NCI-H2196 (cell line): ENCODE results near the gene MYOF.
A peak's percentile ranks its signal among the peaks of the same experiment; 100 is the strongest.
"Not testable (repeated sequence)": the region's sequence is repeated elsewhere in the genome, so short reads cannot be mapped to it uniquely, and the experiment has no call there.

Experiments
- DNase-seq: peaks from one replicate; lab custom pipeline; 2025; ENCODE audit not compliant: unreplicated experiment; lab: John Stamatoyannopoulos, UW

Gene MYOF

DNA sequence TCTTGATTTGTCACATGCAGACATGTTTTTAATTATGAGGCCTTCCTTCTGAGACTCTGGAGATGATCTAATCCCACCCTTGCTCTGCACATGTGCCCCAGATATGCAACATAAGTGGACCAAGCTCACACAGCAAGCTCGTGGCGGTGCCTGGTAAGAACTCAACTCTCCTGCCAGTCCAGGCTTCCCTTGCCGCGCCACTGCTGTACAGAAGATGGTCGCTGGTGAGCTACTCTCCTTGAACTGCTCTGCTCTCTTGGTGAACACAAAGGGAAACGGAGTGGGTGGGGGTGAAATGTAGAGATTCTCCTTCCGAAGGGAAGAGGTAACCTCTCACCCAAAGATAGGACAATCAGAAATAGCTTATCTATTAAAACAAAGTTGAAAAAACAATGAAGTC is 25.7 kb downstream of the MYOF start:
- no peak for DNase-seq

- DNase-seq = no peak
Measured at GRCh38 chr10:93454736-93455135, 27.4 kb downstream of the MYOF start.

- DNase-seq = no peak
Measured at GRCh38 chr10:93454146-93454545, 28.0 kb downstream of the MYOF start.

DNA sequence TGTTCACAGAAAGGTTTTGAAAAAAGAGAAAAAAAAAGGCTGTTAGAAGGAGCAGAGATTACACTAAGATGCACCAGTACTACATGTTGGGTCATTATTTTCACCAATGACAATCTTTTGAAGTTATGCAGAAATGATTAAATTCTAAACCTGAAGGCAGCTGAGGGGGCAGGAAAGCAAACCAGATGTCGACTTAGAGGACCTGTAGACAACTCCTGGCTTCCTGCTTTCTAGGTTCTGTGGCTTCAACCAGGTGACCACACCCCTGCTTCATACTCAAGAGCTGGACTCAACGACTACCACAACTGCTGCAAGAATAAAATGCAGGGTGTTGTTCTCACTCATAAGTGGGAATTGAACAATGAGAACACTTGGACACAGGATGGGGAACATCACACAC is 30.0 kb downstream of the MYOF start:
- no peak for DNase-seq

- DNase-seq = no peak
Measured at GRCh38 chr10:93451244-93451947, 30.7 kb downstream of the MYOF start.

GRCh38 chr10:93447970-93448369 is 34.2 kb downstream of the MYOF start:
- DNase-seq = no peak

DNA sequence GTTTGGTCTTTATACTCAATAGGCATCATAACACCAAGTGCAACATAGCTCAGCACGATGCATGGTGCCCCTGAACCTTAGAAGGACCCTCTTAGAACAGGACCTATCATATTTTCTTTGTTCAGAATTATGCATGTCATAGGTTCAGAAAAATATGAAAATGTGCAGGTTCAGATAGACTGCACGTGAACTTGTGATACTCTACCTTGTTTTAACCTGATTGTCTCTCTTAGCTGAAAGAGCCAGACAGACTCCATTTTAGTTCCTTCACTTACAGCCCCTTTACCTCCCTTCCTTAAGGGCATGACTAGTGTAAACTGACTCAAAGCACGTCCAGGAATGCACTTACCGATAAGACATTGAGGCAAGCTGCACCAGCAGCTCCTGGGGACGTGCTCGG is 35.1 kb downstream of the MYOF start:
- no peak for DNase-seq

DNA sequence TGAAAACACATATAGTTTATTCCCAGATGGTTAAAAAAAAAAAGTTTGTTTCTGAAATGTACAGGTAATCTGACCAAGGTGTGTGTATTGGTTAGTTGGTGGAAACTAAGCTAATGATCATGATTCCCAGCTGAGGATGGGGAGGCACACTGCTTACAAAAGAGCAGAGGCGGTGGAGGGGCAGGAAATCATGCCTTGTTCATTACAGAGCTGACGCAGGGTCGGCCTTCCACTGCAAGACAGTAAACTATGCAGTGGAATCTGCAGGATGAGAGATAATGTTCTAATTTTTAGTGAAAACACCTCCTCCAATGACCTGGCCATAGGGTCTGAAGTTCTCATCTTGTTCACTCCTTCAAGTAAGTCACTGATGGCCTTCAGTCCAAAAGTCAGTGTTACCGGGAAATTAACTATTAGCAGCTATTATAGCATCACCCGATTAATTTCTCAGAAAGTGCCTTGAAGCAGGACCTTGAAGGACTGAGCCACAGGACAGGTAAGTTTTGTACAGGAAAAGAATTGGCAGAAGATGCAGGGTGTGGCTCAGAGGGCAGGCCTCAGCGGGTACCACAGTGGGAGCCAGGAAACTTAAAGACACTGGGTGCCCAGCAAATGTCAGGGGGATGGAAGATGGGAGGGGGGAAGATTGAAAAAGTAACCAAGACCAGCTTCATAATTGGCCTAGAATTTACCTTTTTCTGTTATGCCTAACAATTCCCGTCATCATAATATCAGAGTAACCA is 36.0 kb downstream of the MYOF start:
- DNase-seq = no peak

DNA sequence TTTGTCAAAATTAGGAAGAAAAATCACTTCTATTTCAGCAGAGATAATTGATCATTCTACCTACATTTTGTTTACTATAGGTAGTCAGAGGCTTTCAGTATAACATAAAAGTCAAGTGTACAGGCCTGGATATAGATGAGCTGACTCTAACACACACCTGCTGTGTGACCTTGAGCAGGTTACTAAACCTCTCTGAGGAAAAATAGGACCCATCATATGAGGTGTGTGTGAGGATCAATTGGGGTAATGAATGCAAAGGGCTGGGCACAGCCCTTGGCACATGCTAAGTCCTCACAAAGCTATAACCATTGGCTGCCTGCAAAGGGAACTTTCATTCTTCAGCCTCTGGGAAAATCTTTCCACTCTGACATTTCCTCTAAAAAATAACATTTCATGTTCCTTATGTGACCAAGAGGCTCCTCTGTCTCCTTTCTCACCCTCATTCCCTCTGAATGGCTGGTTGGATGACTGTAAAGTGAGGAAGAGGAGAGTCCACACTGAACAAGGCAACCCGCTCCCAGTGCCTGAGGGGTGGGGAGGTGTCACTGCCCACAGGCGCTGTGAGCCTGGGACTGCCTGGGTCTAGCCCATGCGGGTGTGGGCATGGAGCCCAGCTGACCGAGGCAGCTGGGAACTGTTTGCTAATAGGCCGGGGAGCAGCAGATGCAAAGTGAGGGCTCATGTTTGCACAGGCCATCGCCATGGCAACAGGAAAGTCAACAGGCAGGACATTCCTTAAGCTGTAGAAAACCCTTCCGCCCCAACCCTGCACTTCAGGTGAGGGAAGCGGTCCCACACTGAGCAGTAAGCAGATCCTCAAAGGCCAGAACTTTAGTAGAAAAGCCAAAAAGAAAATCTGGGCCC is 36.8 kb downstream of the MYOF start:
- peak; percentile 86 for DNase-seq

DNA sequence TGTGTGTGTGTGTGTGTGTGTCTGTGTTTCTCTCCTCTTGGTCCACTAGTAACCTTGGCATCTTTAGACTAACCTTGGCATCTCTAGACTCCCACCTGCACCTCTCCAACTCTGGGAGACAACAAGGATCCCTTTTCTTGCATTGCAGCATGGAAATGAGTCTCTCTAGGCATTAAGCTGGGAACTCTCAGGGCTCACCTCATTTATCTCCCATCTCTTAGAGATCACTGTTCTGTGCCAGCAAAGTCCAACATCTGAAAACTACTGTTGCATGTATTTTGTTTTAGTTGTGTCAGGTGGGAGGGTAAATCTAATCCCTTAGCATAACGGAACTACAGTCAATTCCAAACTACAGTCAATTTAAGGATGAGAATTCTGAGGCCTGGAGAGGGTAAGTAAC is 38.7 kb downstream of the MYOF start:
- no peak for DNase-seq

DNA sequence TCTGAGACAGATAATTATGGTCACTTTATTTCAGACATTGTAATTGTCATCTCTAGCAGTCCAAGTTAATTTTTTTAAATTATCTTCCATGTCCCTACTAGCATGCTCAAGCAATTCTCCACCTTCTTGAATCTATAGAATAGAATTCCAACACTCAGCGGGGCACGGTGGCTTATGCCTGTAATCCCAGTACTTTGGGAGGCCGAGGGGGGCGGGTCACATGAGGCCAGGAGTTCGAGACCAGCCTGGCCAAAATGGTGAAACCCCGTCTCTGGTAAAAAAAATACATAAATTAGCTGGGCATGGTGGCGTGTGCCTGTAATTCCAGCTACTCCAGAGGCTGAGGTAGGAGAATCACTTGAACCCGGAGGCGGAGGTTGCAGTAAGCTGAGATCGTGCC is 39.4 kb downstream of the MYOF start:
- not testable (repeated sequence) for DNase-seq

DNA sequence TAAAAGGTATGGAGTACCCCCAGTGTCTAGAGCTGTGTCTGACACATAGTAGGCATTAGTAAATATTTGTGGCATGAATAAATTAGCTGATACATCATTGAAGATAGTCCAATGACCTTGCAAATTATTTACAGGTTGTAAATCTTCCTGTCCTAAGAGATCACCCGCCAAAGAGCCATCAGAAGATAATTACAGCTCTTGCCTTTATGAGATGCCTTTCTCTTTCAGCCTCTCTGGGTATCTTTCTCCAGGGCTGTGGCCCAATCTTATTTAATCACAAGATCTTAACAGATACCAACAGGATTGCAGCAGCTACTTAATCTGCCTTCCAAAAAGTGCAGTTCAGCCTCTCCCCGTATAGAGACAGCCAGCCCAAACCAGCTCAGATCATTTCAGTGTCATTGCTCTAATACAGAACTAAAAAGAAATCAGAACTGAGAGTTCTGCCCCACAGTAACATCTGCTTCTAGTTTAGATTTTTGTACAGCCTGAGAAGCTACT is 41.5 kb downstream of the MYOF start:
- no peak for DNase-seq

DNA sequence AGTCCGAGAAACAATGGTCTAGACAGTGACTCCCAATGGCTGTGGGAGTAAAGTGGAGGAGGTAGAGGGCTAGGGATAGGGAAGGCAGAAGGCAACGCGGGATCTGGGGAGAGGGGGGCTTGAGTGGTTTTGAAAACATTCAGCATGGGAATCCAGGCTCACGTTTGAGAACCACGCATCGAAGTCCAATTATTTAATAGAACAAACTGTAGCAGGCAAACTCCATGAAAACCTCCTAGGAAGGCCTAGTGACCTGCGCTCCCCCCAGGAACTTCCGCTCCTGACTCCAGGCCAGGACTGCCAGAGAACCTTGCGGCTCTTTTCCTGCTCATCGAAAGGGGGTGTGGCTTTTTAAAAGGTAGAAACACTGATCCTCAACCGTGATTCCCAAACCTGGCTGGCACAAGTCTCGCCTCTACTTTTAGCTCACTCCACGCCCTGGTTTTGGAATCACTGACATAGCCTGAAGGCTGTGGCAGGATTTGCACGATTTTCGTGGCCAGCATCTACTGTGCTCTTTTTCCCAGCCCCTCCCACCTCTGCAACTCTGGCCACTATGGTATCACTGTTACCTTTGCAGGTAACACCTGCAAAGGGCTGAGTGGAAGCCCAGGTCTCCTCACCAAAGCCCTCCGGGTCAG is 43.4 kb downstream of the MYOF start:
- peak; percentile 6 for DNase-seq

DNA sequence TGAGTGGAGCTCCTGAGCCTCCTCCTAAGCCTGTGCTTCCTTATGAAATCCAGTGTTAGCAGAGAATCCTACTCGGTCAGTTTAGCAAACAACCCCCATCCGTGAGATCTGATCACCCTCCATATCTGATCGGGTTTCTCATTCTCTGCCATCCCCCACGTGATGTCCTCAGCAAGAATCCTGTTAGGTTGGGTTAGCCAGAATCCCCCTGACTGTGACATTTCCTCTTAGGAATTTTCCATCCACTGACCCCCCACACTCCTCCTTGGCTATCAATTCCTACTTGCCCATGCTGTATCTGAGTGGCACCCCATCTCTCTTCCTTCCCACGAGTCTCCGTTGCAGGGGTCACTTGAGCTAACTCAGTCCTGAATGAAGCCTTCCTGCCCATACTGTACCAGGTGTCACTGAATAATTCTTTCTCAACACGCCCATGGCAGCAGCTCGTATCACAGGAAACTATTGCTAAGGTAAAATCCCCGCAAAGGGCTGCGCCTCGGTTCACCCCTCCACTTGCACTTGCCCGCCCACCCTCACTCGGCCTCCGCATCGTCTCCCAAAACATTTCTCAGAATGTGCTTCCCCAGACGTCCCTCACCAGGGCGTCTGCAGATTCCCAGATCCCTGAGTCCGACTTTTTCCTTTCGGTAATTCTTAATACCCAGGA is 44.1 kb downstream of the MYOF start:
- DNase-seq = no peak

GRCh38 chr10:93437086-93437945 is 44.8 kb downstream of the MYOF start:
- DNase-seq = no peak

DNA sequence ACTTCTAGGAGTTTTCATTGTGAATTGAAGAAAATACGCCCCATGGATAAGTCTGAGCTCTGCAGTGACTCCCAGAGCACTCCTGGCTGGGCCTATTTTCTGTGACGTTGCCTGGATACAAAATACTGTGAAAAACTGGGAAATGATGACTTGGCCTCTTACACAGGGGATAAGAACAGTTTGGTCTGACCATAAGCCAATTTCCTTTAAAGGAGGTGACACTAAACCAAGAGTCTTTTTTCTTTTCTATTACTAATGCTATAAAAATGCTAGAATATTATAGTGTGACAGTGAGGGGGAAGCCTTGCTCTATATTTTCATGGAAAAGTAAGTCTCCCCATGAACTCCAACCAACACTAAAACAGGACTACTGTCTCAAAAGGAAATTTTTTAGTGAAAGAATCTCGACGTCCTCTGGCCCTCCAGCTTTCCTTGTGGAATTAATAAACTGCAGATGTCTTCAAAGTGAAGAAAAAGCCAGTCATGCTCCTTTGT is 45.5 kb downstream of the MYOF start:
- no peak for DNase-seq

GRCh38 chr10:93435621-93436397 is 46.3 kb downstream of the MYOF start:
- peak; percentile 11 for DNase-seq

- no peak for DNase-seq
Measured at GRCh38 chr10:93434991-93435491, 47.1 kb downstream of the MYOF start.
